SH-SY5Y (cell line): Measurements from ENCODE around the gene CLP1.

ENCODE experiments used
- GATA2 ChIP-seq: IDR thresholded peaks from 2 replicates; pipeline ENCODE4 v1.6.1; 2011; ENCODE audit warnings: mild to moderate bottlenecking, low read depth, low read length
- GATA3 ChIP-seq: IDR thresholded peaks from 2 replicates; pipeline ENCODE4 v1.6.1; 2011; ENCODE audit warnings: low read depth, mild to moderate bottlenecking, low read length, moderate library complexity

GRCh38 chr11:57659669-57660068 is 2.1 kb downstream of the CLP1 start:
- TF ChIP-seq GATA2, result no peak
- no peak for TF ChIP-seq GATA3
